GM23338 (cell line): ENCODE measurements around the gene MTCL1. TPM values are rescaled to one million over a fixed set of nuclear protein-coding genes. Genes with fewer than 3 reads are reported as not detected.

Experiments used
- ATAC-seq: fragments of 200-7000 bp; cut with Tn5 transposase; 3 replicates; pipeline ENCODE4 v1.9.1; 2020
- DNase-seq: peaks from one replicate; pipeline ENCODE4 v3.0.0-alpha.2; 2015; ENCODE audit warnings: low spot score
- H2AFZ ChIP-seq: fragments of 200-600 bp; sonication (generic); 2 replicates; pipeline ENCODE4 v1.8.0; 2016; ENCODE audit warnings: antibody characterized with exemption, mild to moderate bottlenecking, moderate library complexity
- H3F3A ChIP-seq: fragments of 200-600 bp; sonication (generic); replicated peaks from 2 replicates; pipeline ENCODE4 v1.8.0; 2017; ENCODE audit warnings: antibody characterized with exemption, mixed run types, low read depth
- H3K27ac ChIP-seq: fragments of 200-600 bp; sonication (generic); 2 replicates; pipeline ENCODE4 v1.6.1; 2016; ENCODE audit warnings: low read depth
- H3K27me3 ChIP-seq: fragments of 200-600 bp; sonication (generic); 2 replicates; pipeline ENCODE4 v1.8.0; 2016; ENCODE audit warnings: mild to moderate bottlenecking, mixed run types, moderate library complexity; ENCODE audit not compliant: insufficient read depth
- H3K36me3 ChIP-seq: fragments of 200-600 bp; sonication (generic); 2 replicates; pipeline ENCODE4 v1.8.0; 2016; ENCODE audit warnings: mild to moderate bottlenecking; ENCODE audit not compliant: insufficient read depth
- H3K4me1 ChIP-seq: fragments of 200-600 bp; sonication (generic); 2 replicates; pipeline ENCODE4 v1.8.0; 2016; ENCODE audit warnings: mild to moderate bottlenecking, moderate library complexity; ENCODE audit not compliant: insufficient read depth
- H3K4me2 ChIP-seq: fragments of 200-600 bp; sonication (generic); 2 replicates; pipeline ENCODE4 v1.7.1; 2017; ENCODE audit warnings: mixed run types
- H3K4me3 ChIP-seq: fragments of 200-600 bp; sonication (generic); 2 replicates; pipeline ENCODE4 v1.6.1; 2016; ENCODE audit warnings: mixed run types
- H3K79me2 ChIP-seq: fragments of 200-600 bp; sonication (generic); replicated peaks from 2 replicates; pipeline ENCODE4 v1.8.0; 2017; ENCODE audit warnings: mild to moderate bottlenecking; ENCODE audit not compliant: insufficient read depth
- H3K9me2 ChIP-seq: fragments of 200-600 bp; sonication (generic); 2 replicates; pipeline ENCODE4 v1.8.0; 2017; ENCODE audit not compliant: insufficient read depth
- H4K20me1 ChIP-seq: fragments of 200-600 bp; sonication (generic); replicated peaks from 2 replicates; pipeline ENCODE4 v1.8.0; 2017; ENCODE audit warnings: mild to moderate bottlenecking; ENCODE audit not compliant: insufficient read depth
- H3K27ac Mint-ChIP-seq: 2 replicates; pipeline ENCODE4 v1.8.0; 2020; ENCODE audit warnings: inconsistent platforms, mild to moderate bottlenecking, moderate library complexity, mixed read lengths
- H3K27me3 Mint-ChIP-seq: 3 replicates; pipeline ENCODE4 v1.8.0; 2022; ENCODE audit warnings: low read depth, mild to moderate bottlenecking, moderate library complexity, mixed read lengths, inconsistent platforms; ENCODE audit not compliant: insufficient read depth, poor library complexity
- H3K36me3 Mint-ChIP-seq: 3 replicates; pipeline ENCODE4 v1.8.0; 2021; ENCODE audit warnings: low read depth, mild to moderate bottlenecking, inconsistent platforms, moderate library complexity, mixed read lengths
- H3K4me1 Mint-ChIP-seq: 3 replicates; pipeline ENCODE4 v1.8.0; 2020; ENCODE audit warnings: mild to moderate bottlenecking, inconsistent platforms, mixed read lengths
- H3K4me3 Mint-ChIP-seq: 3 replicates; pipeline ENCODE4 v1.8.0; 2021; ENCODE audit warnings: moderate library complexity, mild to moderate bottlenecking, inconsistent platforms, mixed read lengths
- H3K9me3 Mint-ChIP-seq: 3 replicates; pipeline ENCODE4 v1.8.0; 2020; ENCODE audit warnings: moderate library complexity, mild to moderate bottlenecking, inconsistent platforms, mixed read lengths
- CREB1 ChIP-seq: fragments of 250-450 bp; sonication (Bioruptor Pico); IDR thresholded peaks from 2 replicates; pipeline ENCODE4 v1.5.0; 2020; ENCODE audit warnings: low read depth, mild to moderate bottlenecking, moderate library complexity
- CTCF ChIP-seq, 2 experiments: fragments of 200-600 bp in 1 of 2; sonication (generic) in 1 of 2; conservative IDR thresholded peaks; 2 replicates each; pipeline versions ENCODE4 v1.5.1 to v1.6.1; 2016 to 2017; ENCODE audit warnings: antibody characterized with exemption in 2 of 2, low read depth in 2 of 2, mild to moderate bottlenecking in 2 of 2, moderate library complexity in 1 of 2
- ETS1 ChIP-seq: IDR thresholded peaks from 2 replicates; pipeline ENCODE4 v1.6.1; 2016; ENCODE audit warnings: antibody characterized with exemption
- EZH2 ChIP-seq: fragments of 200-600 bp; sonication (generic); IDR thresholded peaks from one replicate; pipeline ENCODE4 v1.8.0; 2017; ENCODE audit warnings: antibody characterized with exemption, mild to moderate bottlenecking, low read depth; ENCODE audit not compliant: unreplicated experiment
- EZH2phosphoT487 ChIP-seq: fragments of 200-600 bp; sonication (generic); IDR thresholded peaks from one replicate; pipeline ENCODE4 v1.8.1; 2018; ENCODE audit warnings: antibody characterized with exemption; ENCODE audit not compliant: unreplicated experiment
- JUNB ChIP-seq: IDR thresholded peaks from one replicate; pipeline ENCODE4 v1.6.1; 2016; ENCODE audit warnings: antibody characterized with exemption; ENCODE audit not compliant: unreplicated experiment
- NANOG ChIP-seq: IDR thresholded peaks from 2 replicates; pipeline ENCODE4 v1.6.1; 2016; ENCODE audit warnings: antibody characterized with exemption, borderline replicate concordance
- POLR2AphosphoS5 ChIP-seq: IDR thresholded peaks from 2 replicates; pipeline ENCODE4 v1.6.1; 2016; ENCODE audit warnings: antibody characterized with exemption, low read depth
- STAT1 ChIP-seq: IDR thresholded peaks from one replicate; pipeline ENCODE4 v1.6.1; 2016; ENCODE audit warnings: antibody characterized with exemption; ENCODE audit not compliant: unreplicated experiment
- ZNF331 ChIP-seq: fragments of 250-450 bp; sonication (Bioruptor Pico); IDR thresholded peaks from 2 replicates; pipeline ENCODE4 v1.5.0; 2020; ENCODE audit warnings: low read depth, mild to moderate bottlenecking, moderate library complexity
- polyA plus RNA-seq: library from polyadenylated mRNA; unstranded; fragments of >200 nt; fragmentation: Nextera tagmentation; extraction: Ambion mirVana; gene quantifications from 2 replicates; pipeline ENCODE4 v1.2.1, GENCODE V29; 2016
- total RNA-seq: library from RNA; depleted of rRNA; stranded (reverse); fragments of >200 nt; shearing (Covaris generic); gene quantifications from 2 replicates; pipeline ENCODE4 v1.2.3, GENCODE V29; 2014
- TF ChIP-seq, protein P1 (sequence below): IDR thresholded peaks from one replicate; pipeline ENCODE4 v1.6.1; 2018; ENCODE audit warnings: antibody characterized with exemption; ENCODE audit not compliant: unreplicated experiment
- TF ChIP-seq, protein P2 (sequence below): fragments of 250-450 bp; sonication (Bioruptor Pico); IDR thresholded peaks from 2 replicates; pipeline ENCODE4 v1.5.0; 2020; ENCODE audit warnings: mild to moderate bottlenecking, moderate library complexity

The MTCL1 gene
- total and polyA plus RNA-seq, 2 experiments from 2014 or later: 14.4 to 45.0 TPM

DNA sequence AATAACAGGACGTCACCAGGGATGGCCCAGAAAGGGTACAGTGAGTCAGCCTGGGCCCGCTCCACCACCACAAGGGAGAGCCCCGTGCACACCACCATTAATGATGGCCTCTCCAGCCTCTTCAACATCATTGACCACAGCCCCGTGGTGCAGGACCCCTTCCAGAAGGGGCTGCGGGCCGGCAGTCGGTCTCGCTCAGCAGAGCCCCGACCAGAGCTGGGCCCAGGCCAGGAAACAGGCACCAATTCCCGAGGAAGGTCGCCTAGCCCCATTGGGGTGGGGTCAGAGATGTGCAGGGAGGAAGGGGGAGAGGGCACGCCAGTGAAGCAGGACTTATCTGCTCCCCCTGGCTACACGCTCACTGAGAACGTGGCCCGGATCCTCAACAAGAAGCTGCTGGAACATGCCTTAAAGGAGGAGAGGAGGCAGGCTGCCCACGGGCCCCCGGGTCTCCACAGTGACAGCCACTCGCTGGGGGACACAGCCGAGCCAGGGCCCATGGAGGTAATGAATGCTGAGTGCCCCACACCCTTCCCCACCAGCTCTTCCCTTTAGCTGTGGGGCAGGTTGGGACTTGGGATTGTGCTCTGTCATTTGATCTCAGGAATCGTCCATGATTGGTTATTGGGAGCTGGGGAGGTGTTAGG, 120.5 kb downstream of the MTCL1 start (continued):
- TF ChIP-seq JUNB (no peak), POLR2AphosphoS5 (no peak), ZNF331 (no peak), NANOG (no peak)

GRCh38 chr18:8826514-8826913, 121.2 kb downstream of the MTCL1 start:
- DNase-seq (no peak), ATAC-seq (no peak)
- Histone ChIP-seq H3K27ac (no peak overlapping the region), H2AFZ (no peak overlapping the region), H3K4me2 (no peak overlapping the region), H3K36me3 (no peaks in the 10 kb centered on the region), H4K20me1 (no peaks in the 10 kb centered on the region), H3K9me2 (no peaks in the 10 kb centered on the region), H3K4me3 (no peak overlapping the region), H3K79me2 (no peaks in the 10 kb centered on the region), H3K27me3 (no peaks in the 10 kb centered on the region), H3F3A (no peaks in the 10 kb centered on the region), H3K4me1 (no peaks in the 10 kb centered on the region)
- no peaks in the 10 kb centered on the region for H3K9me3 Mint-ChIP-seq
- no peaks in the 10 kb centered on the region for H3K27me3 Mint-ChIP-seq
- no peak overlapping the region for H3K27ac Mint-ChIP-seq
- H3K36me3 Mint-ChIP-seq: peaks cover 49% of the 10 kb centered on the region
- H3K4me3 Mint-ChIP-seq: no peak overlapping the region
- H3K4me1 Mint-ChIP-seq: peaks cover 22% of the 10 kb centered on the region
- no peak for TF ChIP-seq POLR2AphosphoS5
- no peak for TF ChIP-seq STAT1
- no peak for TF ChIP-seq ETS1
- no peak for TF ChIP-seq CREB1 (CRISPR knock-in tag)
- no peak for TF ChIP-seq ZNF331
- no peak for TF ChIP-seq CTCF (conservative IDR thresholded peaks at IDR 0.05; ENCODE audit: low read depth in 2 of 2)
- TF ChIP-seq NANOG: no peak
- no peak for TF ChIP-seq EZH2
- no peak for TF ChIP-seq JUNB
- TF ChIP-seq, protein P1, sequence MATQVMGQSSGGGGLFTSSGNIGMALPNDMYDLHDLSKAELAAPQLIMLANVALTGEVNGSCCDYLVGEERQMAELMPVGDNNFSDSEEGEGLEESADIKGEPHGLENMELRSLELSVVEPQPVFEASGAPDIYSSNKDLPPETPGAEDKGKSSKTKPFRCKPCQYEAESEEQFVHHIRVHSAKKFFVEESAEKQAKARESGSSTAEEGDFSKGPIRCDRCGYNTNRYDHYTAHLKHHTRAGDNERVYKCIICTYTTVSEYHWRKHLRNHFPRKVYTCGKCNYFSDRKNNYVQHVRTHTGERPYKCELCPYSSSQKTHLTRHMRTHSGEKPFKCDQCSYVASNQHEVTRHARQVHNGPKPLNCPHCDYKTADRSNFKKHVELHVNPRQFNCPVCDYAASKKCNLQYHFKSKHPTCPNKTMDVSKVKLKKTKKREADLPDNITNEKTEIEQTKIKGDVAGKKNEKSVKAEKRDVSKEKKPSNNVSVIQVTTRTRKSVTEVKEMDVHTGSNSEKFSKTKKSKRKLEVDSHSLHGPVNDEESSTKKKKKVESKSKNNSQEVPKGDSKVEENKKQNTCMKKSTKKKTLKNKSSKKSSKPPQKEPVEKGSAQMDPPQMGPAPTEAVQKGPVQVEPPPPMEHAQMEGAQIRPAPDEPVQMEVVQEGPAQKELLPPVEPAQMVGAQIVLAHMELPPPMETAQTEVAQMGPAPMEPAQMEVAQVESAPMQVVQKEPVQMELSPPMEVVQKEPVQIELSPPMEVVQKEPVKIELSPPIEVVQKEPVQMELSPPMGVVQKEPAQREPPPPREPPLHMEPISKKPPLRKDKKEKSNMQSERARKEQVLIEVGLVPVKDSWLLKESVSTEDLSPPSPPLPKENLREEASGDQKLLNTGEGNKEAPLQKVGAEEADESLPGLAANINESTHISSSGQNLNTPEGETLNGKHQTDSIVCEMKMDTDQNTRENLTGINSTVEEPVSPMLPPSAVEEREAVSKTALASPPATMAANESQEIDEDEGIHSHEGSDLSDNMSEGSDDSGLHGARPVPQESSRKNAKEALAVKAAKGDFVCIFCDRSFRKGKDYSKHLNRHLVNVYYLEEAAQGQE: no peak
- TF ChIP-seq EZH2phosphoT487: no peak
- TF ChIP-seq, protein P2, sequence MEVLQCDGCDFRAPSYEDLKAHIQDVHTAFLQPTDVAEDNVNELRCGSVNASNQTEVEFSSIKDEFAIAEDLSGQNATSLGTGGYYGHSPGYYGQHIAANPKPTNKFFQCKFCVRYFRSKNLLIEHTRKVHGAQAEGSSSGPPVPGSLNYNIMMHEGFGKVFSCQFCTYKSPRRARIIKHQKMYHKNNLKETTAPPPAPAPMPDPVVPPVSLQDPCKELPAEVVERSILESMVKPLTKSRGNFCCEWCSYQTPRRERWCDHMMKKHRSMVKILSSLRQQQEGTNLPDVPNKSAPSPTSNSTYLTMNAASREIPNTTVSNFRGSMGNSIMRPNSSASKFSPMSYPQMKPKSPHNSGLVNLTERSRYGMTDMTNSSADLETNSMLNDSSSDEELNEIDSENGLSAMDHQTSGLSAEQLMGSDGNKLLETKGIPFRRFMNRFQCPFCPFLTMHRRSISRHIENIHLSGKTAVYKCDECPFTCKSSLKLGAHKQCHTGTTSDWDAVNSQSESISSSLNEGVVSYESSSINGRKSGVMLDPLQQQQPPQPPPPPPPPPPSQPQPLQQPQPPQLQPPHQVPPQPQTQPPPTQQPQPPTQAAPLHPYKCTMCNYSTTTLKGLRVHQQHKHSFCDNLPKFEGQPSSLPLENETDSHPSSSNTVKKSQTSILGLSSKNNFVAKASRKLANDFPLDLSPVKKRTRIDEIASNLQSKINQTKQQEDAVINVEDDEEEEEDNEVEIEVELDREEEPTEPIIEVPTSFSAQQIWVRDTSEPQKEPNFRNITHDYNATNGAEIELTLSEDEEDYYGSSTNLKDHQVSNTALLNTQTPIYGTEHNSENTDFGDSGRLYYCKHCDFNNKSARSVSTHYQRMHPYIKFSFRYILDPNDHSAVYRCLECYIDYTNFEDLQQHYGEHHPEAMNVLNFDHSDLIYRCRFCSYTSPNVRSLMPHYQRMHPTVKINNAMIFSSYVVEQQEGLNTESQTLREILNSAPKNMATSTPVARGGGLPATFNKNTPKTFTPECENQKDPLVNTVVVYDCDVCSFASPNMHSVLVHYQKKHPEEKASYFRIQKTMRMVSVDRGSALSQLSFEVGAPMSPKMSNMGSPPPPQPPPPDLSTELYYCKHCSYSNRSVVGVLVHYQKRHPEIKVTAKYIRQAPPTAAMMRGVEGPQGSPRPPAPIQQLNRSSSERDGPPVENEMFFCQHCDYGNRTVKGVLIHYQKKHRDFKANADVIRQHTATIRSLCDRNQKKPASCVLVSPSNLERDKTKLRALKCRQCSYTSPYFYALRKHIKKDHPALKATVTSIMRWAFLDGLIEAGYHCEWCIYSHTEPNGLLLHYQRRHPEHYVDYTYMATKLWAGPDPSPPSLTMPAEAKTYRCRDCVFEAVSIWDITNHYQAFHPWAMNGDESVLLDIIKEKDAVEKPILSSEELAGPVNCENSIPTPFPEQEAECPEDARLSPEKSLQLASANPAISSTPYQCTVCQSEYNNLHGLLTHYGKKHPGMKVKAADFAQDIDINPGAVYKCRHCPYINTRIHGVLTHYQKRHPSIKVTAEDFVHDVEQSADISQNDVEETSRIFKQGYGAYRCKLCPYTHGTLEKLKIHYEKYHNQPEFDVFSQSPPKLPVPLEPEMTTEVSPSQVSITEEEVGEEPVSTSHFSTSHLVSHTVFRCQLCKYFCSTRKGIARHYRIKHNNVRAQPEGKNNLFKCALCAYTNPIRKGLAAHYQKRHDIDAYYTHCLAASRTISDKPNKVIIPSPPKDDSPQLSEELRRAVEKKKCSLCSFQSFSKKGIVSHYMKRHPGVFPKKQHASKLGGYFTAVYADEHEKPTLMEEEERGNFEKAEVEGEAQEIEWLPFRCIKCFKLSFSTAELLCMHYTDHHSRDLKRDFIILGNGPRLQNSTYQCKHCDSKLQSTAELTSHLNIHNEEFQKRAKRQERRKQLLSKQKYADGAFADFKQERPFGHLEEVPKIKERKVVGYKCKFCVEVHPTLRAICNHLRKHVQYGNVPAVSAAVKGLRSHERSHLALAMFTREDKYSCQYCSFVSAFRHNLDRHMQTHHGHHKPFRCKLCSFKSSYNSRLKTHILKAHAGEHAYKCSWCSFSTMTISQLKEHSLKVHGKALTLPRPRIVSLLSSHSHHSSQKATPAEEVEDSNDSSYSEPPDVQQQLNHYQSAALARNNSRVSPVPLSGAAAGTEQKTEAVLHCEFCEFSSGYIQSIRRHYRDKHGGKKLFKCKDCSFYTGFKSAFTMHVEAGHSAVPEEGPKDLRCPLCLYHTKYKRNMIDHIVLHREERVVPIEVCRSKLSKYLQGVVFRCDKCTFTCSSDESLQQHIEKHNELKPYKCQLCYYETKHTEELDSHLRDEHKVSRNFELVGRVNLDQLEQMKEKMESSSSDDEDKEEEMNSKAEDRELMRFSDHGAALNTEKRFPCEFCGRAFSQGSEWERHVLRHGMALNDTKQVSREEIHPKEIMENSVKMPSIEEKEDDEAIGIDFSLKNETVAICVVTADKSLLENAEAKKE: no peak
